Middle frontal gyrus (tissue), 1 donor: Measurements from ENCODE around the gene PIK3C2G.

ENCODE experiments used
- DNase-seq: peaks from one replicate; pipeline ENCODE4 v3.0.0-alpha.2; 2015; ENCODE audit warnings: low spot score; ENCODE audit errors: extremely low spot score

The PIK3C2G gene

GRCh38 chr12:18411453-18411852, 150.1 kb downstream of the PIK3C2G start:
- no peak for DNase-seq

DNA sequence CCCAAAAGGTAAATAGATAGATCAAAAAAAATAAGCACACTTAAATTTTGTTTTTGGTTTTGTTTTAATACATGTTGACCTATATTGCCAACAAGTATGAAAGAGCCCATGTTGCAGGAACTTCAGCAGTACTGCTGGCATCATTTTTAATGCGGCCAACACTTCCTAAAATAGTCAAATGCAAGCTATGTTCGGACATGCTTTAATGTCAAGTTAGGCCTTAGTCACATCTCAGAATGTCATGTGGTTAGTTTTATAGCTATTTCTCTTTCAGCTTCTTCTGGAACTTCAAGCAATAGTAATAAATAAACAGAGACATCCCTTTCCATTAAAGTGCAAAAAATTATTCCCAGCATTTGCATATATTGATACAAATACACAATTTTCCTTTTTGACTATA, 153.4 kb downstream of the PIK3C2G start:
- DNase-seq, result no peak

DNA sequence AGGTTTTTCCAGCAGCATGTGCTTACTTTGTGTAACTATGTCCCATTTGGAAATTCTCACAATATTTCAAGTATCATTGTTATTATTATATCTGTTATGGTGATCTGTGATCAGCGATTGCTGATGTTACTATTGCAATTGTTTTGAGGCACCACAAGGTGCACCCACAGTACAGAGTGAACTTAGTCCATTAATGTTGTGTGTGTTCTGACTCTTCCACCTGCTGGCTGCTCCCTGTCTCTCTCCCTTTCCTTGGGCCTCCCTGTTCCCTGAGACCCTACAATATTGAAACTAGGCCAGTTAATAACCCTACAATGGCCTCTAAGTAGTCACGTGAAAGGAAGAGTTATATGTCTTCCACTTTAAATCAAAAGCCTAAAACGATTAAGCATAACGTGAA, 153.9 kb downstream of the PIK3C2G start:
- DNase-seq, result no peak

DNA sequence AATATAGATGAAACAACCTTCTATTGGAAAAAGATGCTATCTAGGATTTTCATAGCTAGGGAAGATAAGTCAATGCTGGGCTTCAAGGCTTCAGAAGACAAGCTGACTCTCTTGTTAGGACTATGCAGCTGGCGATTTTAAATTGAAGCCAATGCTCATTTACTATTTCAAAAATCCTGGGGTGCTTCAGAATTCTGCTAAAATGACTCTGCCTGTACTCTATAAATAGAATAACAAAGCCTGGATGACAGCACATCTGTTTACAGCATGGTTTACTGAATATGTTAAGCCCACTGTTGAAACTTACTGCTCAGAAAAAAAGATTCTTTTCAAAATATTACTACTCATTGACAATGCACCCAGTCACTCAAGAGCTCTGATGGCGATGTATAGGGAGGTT, 155.1 kb downstream of the PIK3C2G start:
- no peak for DNase-seq

GRCh38 chr12:18419311-18419710, 158.0 kb downstream of the PIK3C2G start:
- no peak for DNase-seq

GRCh38 chr12:18421867-18422266, 160.5 kb downstream of the PIK3C2G start:
- DNase-seq, result no peak

- no peak for DNase-seq
Measured at GRCh38 chr12:18422871-18423270, 161.6 kb downstream of the PIK3C2G start.

DNA sequence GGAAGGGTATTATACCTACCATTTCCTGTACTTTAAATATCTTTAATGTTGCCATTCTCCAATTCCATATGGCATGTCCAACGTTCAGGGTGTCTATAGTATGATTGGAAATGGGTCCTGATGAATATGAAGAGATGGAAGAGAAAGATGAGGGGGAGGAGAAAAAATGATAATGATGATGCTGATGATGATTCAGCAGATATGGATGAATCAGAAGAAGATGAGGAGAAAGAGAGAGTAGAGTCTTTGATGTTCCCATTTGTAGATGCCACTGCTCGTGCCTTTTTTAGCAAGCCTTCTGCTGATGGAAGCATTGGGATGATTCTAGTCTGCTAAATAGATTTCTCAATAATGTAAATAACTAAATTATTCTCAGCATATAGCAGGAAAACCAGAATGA, 163.5 kb downstream of the PIK3C2G start:
- DNase-seq, result no peak

- no peak for DNase-seq
Measured at GRCh38 chr12:18427520-18427919, 166.2 kb downstream of the PIK3C2G start.

DNA sequence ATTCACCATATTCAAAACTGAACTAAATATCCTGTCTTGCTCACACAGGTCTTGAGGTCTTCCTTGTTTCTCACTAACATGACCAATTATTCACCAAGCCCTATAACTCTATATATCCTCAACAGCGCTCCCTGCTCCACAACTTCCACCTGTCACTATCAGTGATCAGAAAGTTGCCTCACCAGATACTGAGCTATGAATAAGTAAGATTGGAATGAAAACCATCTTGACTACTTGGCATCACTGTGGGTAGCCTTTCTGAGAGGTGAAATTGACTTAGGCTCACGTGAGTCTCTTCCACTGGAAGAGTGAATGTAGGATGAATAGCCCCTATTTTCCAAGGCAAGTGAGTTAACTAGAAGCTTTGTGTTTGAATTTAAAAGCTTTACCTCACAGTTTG, 167.1 kb downstream of the PIK3C2G start:
- DNase-seq, result no peak

DNA sequence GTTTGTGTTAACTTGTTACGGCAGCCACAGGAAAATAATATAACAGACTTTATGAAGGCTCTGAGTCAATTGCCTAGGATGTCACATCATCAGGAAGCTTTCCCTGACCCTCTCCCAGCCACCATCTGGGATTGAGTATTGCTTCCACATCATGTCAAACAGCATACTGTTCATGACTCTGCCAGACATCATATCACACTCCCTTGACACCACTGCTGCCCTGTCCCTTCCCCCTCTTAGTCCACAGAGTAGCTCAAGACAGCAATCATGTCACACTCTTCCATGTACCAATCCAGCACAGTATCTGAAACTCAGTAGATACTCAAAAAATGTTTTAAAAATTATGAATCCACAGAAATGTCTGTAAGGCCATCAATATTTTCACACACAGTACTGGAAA, 168.0 kb downstream of the PIK3C2G start:
- no peak for DNase-seq

DNA sequence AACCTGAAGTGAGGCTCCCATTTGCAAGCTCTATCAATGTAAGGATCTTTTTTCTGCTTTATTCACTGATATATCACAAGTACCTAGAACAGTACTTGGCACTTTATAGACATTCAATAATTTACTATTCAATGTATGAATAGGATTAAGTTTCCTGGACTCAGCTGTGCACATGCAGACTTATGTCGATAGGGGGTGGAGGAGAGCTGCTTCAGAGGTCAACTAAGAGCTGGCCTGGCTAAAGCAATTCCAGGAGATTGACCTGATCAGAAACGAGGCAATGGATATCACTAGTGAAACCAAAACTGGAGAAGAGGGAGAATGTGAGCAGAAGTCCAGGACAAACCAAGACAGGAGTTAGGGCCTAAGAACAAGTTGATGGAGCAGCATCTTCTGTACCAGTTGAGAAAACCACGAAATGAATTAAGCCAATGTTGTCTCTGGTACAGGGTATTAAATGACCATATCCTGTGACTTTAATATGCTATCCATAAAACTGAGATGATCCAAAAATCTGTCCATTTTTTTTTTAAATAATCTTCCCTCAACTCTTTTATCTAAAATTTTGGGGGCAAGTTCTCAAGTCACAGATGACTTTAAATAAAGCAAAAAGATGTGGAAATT, 169.2 kb downstream of the PIK3C2G start:
- DNase-seq, result no peak

- DNase-seq, result no peak
Measured at GRCh38 chr12:18431771-18432170, 170.5 kb downstream of the PIK3C2G start.

- DNase-seq, result no peak
Measured at GRCh38 chr12:18432206-18432605, 170.9 kb downstream of the PIK3C2G start.

DNA sequence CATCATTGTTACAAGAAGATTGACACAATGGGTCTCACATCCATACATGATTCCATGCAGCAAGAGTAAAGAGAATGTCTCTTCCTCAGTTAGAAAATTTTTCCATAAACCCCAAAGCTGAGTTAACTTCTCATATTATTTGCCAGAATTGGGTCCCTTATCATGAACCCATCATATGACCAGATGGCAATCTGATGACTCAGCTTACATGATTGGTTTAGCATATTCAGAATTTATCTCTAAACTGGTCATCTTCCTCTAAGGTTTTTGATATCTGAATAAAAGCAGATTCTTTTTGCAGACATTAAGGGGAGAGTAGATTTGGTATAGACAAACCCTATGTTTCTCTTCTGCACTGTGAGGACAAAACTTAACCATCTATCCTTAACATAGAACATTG, 174.9 kb downstream of the PIK3C2G start:
- DNase-seq, result no peak

GRCh38 chr12:18439541-18439940, 178.2 kb downstream of the PIK3C2G start:
- no peak for DNase-seq

DNA sequence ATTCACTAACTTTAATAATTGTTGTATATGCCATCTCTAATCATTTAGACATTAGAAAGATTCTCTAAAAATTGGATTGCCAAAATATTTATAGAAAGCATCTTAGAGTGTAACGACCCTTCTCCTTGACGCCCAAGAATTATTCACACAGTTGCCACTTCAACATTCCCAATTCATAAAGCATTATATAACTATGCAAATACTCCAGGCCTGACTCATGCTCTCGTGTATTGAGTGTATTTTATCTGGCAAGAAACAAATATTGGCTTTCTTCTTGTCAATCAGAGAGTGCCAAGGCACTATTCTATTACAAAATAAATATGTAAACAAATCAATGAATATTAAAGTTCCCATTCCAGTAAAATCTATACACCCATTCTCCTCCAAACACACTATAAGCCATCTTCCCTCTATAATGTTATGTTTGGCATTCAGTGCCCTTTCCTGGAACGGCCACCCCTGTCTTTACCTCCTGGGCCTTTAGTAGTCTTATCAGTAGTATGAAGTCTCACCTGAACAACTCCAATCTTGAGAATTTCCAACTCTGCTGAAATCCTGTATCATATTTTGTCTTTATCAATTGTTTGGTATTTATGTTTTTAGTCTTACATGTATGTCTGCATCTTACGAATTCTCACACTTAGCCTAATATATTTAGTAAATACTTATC, 182.6 kb downstream of the PIK3C2G start:
- no peak for DNase-seq

- no peak for DNase-seq
Measured at GRCh38 chr12:18446061-18446644, 184.8 kb downstream of the PIK3C2G start.

DNA sequence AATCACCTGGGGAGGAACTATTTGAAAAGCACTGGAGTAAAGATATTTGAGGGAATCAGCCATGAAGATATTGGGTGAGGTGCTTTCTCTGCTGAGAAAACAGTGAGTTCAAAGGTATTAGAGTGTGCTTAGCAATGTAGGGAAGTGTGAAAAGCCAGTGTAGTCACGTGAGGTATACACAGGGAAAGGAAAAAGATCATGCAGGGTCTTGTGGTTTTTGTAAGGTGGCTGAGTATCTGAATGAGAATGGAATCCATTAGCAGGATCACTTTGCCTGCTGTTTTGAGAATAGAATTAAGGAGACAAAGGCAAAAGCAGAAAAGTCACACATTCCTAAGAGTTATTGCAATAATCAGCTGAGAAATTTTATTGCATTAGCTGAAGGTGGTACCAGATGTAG, 193.0 kb downstream of the PIK3C2G start:
- no peak for DNase-seq

GRCh38 chr12:18456344-18456743, 195.0 kb downstream of the PIK3C2G start:
- DNase-seq, result no peak

GRCh38 chr12:18457362-18457761, 196.0 kb downstream of the PIK3C2G start:
- DNase-seq, result no peak

DNA sequence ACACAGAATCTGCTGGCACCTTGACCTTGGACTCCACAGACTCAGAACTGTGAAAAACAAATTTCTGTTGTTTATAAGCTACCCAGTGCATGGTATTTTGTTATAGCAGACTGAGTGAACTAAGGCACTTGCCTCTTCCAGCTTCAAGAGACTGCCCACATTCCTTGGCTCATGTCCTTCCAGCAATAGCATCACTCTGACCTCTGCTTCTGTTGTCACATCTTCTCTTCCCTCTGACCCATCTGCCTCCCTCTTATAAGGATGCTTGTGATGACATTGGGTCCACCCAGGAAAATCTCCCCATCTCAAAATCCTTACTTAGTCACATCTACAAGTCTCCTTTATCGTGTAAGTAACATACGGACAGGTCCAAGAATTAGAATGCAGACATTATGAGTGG, 200.4 kb downstream of the PIK3C2G start:
- no peak for DNase-seq

DNA sequence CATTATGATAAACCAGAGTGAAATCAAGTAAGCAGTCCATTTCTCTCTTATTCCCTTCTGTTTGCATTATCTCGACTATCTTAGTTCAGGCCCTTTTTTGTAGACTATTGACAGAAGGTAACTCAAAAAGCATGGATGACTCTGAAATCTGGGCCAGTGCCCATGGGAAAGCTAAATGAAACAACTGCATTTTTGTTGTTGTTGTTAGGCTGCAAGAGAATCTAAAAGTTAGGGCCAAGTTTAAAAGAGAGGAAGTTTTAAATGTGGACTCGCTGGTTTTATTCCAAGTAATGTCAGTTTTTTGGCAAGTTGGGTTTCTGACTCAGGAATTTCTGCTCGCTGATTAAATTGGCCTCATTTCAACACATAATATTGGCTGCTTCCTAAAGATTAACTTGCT, 201.1 kb downstream of the PIK3C2G start:
- DNase-seq, result no peak
